GM19468 (cell line): Measurements from ENCODE around the gene NEK1.
A peak's percentile ranks its signal among the peaks of the same experiment; 100 is the strongest.

Source experiments
- ATAC-seq: cut with Tn5 transposase; IDR thresholded peaks from one replicate; pipeline ENCODE4 v1.9.1; 2021; ENCODE audit warnings: mild to moderate bottlenecking, moderate library complexity, moderate number of reproducible peaks; ENCODE audit not compliant: unreplicated experiment; ENCODE audit errors: extremely low read depth

The NEK1 gene, protein sequence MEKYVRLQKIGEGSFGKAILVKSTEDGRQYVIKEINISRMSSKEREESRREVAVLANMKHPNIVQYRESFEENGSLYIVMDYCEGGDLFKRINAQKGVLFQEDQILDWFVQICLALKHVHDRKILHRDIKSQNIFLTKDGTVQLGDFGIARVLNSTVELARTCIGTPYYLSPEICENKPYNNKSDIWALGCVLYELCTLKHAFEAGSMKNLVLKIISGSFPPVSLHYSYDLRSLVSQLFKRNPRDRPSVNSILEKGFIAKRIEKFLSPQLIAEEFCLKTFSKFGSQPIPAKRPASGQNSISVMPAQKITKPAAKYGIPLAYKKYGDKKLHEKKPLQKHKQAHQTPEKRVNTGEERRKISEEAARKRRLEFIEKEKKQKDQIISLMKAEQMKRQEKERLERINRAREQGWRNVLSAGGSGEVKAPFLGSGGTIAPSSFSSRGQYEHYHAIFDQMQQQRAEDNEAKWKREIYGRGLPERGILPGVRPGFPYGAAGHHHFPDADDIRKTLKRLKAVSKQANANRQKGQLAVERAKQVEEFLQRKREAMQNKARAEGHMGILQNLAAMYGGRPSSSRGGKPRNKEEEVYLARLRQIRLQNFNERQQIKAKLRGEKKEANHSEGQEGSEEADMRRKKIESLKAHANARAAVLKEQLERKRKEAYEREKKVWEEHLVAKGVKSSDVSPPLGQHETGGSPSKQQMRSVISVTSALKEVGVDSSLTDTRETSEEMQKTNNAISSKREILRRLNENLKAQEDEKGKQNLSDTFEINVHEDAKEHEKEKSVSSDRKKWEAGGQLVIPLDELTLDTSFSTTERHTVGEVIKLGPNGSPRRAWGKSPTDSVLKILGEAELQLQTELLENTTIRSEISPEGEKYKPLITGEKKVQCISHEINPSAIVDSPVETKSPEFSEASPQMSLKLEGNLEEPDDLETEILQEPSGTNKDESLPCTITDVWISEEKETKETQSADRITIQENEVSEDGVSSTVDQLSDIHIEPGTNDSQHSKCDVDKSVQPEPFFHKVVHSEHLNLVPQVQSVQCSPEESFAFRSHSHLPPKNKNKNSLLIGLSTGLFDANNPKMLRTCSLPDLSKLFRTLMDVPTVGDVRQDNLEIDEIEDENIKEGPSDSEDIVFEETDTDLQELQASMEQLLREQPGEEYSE (N-terminal part only)

DNA sequence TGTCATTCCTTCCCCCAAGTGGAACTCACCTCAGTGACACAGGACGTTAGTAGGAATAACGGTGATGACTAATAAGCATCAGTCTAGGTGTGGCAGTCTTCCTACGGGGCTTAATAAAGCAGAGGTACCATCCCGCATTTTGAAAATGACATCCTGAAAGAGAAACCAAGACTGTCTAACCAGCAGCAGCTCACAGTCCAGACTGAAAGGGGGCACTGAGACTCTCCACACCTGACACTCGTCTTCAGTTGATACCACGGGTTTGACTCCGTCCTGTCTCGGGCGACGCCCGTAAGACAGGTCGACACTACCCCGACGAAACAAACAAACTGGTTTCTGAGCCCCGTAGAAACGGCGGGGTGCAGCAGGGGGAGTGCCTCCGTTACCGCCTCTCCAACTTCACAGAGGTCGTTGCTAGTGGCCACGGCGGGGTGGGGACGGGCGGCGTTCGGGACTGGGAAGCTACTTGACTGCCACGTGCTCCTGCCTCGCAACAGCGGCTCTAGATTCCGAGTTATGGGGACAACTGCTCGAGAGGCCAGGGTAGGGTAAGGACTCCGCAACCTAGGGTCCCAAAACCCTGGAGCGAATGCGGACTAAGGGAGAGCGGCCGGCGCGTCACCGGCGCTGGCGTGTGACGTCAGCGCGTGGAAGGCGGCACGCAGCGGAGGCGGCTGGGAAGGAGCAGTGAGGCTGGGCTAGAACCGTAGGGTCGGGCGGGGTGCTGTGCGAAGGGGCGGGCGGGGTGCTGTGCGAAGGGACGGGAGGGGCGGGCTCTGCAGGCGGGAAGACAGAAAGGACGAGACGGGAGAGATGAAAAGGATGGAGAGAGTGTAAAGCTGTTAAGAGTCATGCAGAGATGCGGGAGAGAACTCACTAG lies at the start of gene NEK1:
Gene NEK1 (minus strand): TSS at position 593 of the 880 bp plus-strand sequence. CDS start 9,953 bp downstream, outside the sequence.
- ATAC-seq: peak; percentile 96

- ATAC-seq: no peak
These were observed 49.4 kb upstream of the NEK1 start for GRCh38 chr4:169661761-169662160.

- no peak for ATAC-seq
These were observed 48.5 kb upstream of the NEK1 start for GRCh38 chr4:169660929-169661328.

DNA sequence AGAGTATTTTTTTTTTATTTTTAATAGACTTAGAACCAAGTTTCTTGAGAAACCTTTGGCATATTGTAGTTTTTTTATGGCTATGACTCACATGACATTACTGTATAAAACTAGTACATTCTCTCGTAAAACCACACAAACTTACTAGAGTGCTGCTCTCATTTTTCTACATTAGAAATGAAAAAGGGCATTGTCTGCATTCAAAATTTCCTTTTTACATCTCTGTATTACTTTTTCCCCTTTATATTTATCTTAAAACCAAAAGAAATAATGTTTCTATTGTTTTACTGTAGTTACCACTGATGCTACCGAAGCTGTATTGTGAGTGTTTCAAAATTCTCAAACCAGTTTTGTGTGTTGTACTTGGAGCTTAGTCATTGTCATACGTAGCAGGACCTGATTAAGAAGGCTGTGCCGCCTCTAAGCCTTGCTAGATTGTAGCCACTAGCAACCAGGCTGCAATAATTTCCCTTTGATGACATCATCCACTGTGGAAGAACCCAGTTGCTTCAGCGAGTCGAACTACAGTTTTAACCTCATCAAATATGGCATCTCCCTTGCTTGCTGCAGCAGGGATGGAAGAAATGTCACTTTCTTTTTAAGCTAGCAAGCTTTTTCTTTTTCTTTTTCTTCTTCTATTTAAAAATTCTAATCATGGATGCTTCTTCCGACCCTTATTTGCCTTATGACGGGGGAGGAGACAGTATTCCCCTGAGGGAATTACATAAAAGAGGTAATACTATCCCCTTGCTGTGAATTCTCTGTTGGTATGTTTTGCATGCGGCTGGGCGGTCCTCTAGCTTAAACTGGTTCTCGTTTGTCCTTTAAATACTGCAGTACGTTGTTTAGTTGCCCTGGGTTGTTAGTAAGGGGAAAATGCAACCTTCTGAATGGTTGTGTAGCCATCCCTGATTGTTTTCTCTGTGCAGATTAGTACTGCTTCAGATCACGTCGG lies 47.6 kb upstream of the NEK1 start:
- peak; percentile 98 for ATAC-seq

DNA sequence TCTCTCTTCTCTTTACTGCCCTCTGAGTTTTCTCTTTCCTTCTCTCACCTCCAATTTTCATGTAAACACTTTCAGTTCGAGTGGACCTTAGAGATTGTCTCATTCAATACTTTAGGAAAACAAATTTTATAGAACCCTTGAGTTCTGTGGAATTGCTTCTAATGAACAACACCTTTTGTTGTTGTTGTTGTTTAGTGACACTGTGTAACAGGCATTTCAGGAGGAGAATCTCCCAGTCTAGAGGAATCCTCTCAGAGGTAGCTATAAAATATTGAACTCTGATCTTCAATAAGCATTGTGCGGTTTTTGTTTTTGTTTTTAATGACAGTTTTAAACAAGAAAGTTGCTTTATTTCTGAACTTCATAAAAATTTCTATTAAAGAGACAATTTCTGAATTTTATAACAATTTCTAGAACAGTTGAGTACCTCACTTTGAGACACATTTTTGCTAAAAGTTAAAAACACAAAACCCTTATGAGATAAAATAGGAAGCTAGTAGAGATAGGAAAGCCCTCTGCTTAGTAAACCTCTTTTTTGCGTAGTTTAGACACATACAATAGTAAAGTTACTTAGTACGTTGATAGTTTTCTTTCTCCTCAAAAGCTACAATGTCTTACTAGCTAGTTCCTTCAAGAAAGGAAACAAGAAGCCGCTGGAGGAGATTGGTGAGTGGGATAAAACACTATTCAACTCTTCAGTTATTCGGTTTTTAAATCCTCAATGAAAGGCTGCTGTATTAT lies 46.8 kb upstream of the NEK1 start:
- ATAC-seq: no peak

DNA sequence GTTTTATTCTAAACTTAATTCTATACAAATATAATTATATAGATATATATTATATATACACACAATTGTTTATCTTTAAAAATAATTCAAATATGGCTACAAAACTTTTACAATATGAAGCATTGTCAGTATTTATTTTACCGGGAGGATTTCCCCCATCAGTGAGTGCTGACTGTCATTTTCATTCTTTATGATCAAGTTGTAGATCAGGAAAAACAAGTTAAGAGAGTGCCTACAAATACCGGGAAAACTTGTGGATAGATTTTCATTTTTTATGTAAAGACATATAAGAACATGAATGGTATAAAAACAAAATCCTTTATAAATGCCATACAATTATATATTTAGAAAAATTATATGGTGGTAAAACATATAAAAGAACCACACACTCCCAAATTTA lies 45.8 kb upstream of the NEK1 start:
- ATAC-seq: no peak

DNA sequence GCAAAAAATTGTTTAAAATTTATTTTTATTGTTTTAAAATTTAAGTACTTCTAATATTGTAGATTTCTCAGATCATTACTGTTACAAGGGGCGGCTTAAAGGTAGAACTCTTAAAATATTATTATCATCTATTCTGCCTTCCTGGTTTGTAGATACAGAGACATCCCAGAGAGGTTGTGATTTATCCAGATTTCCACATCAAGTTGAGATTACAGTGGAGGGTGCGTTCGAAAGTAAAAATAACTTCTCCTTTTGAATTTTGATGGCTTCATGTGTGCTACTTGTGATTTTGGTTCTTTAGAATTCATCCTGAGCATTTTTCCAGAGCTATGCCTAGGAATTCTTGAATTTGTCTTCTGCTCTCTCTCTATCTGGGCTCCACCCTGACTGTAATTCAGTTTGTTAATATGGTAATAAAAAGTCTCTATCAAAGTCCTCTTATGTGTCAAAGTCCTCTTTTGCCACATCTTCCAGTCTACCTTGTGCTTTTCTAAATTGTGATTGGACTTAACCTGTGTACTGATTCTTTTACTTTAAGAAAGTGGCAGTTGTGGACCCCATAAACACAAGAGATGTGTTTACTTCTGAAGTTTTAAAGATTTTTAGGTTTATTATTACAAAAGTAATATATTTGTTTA lies 45.2 kb upstream of the NEK1 start:
- ATAC-seq: no peak

- ATAC-seq: no peak
These were observed 43.0 kb upstream of the NEK1 start for GRCh38 chr4:169655401-169655800.

DNA sequence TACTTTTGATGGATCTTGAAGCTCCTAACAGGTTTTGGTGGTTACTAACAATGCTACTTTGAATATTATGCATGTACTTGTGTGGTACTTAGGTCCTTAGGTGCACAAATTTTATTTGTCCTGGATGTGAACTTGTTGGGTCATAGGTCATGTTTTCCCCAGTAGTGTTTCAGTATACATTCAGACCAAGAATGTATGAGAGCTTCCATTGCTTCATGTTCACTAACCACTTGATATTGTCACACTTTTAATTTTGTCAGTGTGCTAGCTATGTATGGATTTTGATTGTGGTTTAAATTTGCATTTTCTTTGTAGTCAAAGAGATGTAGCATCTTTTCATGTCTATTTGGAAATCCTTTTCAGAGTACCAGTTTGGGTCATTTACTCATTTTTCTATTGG lies 40.2 kb upstream of the NEK1 start:
- ATAC-seq: no peak

DNA sequence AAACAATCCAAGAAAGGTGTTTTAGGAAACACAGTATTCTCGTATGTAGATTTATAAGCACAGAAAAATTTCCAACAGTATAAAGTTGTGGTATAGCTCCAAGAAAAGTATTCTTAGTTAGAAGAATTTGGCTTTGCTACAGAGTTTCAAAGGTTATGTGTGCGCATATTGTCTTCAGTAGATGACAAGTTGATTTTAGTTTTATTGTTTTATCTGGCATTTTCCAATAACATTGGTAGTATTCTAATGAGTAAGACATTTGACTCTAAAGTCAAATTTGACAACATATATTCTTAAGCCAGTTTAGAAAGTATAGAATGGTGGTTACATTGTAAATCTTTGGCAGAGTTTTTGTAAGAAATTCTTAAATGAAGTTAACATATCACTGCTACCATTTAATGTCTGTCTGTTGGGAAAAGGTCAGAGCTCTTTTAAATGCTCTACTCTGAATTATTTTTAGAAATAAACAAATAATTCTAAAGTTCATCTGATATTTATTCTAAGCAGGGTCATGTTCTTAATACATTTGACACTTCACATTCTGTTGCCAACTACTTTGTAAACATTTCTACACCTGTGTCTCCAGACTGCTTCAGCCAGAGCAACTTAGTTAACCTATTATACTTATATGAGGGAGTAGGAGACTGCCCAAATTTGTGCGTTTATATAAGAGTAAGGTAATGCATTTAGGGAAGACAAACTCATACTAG lies 38.0 kb upstream of the NEK1 start:
- no peak for ATAC-seq

DNA sequence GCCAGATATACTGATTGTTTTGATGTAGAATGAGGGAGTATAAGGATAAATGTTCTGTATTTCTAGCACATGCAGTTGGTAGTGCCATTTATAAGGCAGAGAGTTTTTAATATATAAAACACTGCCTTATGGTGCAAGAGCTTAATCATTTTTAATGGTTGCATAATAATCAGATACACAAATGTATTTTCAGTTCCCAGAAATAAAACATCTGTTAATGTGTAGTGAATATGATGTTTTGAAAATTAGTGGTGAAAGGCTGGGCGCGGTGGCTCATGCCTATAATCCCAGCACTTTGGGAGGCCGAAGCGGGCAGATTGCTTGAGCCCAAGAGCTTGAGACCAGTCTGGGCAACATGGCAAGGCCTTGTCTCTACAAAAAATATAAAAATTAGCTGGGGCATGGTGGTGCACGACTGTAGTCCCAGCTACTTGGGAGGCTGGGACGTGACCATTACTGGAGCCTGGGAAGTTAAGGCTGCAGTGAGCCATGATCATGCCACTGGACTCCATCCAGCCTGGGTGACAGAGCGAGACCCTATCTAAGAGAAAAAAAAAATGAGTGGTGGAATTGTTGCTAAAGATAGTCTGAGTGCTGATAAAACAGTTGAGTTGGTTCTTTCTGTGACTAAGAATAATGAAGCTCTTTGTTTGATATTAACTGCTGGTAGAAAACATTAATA lies 37.3 kb upstream of the NEK1 start:
- no peak for ATAC-seq

GRCh38 chr4:169645627-169646026 lies 33.2 kb upstream of the NEK1 start:
- no peak for ATAC-seq

DNA sequence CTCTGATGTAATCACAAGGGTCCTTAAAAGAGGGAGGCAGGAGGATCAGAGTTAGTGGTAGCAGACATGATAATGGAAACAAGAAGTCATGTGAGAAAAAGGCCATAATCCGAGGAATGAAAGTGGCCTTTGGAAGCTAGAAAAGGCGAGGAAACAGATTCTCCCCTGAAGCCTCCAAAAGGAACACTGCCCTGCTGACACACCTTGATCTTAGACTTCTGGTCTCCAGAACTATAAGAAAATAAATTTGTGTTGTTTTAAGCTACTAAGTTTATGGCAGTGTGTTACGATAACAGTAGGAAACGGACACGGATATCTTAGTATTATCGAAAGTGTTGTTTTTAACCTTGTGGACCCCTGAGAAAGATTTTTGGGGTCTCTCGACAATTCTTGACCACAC lies 32.4 kb upstream of the NEK1 start:
- ATAC-seq: no peak

DNA sequence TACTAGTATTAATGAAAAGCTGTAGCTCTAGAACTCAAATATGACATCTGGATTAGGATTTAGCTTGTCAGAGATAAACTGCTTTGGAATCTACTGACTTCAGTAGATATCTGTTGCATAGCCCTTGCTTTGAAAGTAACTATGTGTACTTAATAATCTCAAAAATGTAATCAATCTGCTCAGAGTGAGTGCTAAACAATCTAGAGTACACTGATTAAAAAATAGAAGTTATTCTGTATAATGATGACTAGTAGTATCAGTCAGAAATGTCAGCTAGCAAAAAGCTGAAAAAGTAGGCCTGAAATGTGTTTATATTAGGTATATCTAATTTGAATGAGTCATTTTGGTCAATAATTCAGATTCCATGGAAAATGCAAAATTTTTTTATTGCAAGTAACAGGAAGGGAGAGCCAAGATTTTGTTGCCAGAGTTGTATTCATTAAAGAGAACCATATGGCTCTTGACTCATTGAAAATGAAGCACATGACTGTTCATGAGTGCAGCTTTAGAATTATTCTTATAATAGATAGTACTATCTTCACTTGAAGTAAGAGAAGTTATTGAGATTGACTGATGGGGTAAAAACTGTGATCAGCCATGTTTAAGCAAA lies 28.0 kb upstream of the NEK1 start:
- no peak for ATAC-seq

GRCh38 chr4:169634975-169635374 lies 22.6 kb upstream of the NEK1 start:
- ATAC-seq: no peak

GRCh38 chr4:169632896-169633295 lies 20.5 kb upstream of the NEK1 start:
- ATAC-seq: no peak
